ENCODE measurements around the gene LINC01488.

Gene LINC01488

GRCh38 chr11:69482322-69482721, 859 bp downstream of the LINC01488 start:
- TF ChIP-seq ZC3H10 (CRISPR knock-in tag; IDR thresholded peaks at IDR 0.05) (no peak), ZFP3 (CRISPR knock-in tag; IDR thresholded peaks at IDR 0.05) (no peak)
- TF ChIP-seq, protein P1, sequence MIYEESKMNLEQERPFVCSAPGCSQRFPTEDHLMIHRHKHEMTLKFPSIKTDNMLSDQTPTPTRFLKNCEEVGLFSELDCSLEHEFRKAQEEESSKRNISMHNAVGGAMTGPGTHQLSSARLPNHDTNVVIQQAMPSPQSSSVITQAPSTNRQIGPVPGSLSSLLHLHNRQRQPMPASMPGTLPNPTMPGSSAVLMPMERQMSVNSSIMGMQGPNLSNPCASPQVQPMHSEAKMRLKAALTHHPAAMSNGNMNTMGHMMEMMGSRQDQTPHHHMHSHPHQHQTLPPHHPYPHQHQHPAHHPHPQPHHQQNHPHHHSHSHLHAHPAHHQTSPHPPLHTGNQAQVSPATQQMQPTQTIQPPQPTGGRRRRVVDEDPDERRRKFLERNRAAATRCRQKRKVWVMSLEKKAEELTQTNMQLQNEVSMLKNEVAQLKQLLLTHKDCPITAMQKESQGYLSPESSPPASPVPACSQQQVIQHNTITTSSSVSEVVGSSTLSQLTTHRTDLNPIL (CRISPR knock-in tag; IDR thresholded peaks at IDR 0.05; ENCODE audit: low read depth), result no peak
- TF ChIP-seq, protein P2, sequence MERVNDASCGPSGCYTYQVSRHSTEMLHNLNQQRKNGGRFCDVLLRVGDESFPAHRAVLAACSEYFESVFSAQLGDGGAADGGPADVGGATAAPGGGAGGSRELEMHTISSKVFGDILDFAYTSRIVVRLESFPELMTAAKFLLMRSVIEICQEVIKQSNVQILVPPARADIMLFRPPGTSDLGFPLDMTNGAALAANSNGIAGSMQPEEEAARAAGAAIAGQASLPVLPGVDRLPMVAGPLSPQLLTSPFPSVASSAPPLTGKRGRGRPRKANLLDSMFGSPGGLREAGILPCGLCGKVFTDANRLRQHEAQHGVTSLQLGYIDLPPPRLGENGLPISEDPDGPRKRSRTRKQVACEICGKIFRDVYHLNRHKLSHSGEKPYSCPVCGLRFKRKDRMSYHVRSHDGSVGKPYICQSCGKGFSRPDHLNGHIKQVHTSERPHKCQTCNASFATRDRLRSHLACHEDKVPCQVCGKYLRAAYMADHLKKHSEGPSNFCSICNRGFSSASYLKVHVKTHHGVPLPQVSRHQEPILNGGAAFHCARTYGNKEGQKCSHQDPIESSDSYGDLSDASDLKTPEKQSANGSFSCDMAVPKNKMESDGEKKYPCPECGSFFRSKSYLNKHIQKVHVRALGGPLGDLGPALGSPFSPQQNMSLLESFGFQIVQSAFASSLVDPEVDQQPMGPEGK (CRISPR knock-in tag; IDR thresholded peaks at IDR 0.05; ENCODE audit: borderline replicate concordance), result no peak

DNA sequence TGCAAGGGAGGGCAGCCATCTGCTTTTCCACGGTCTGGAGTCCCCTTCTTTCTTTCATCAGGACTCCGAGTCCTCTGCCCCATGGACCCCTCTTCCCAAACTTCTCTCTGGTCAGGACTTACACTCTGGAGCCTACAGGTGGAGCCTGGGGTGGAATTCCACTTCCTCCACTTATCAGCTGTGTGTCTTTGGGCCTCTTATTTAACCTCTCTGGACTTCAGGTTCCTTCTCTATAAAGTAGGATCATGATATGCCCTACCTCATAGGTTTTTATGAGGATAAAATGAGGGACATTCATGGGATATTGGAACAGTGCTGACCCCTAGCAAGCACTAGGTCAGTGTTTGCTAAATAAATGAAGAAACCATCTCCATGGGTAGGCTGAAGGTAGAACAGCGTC, 1.7 kb downstream of the LINC01488 start:
- no peak for ATAC-seq
- no peak for TF ChIP-seq TOX (CRISPR knock-in tag; IDR thresholded peaks at IDR 0.05; ENCODE audit: borderline replicate concordance)
- no peak for TF ChIP-seq GLIS3 (CRISPR knock-in tag; IDR thresholded peaks at IDR 0.05)
- TF ChIP-seq ZFP30 (CRISPR knock-in tag; IDR thresholded peaks at IDR 0.05), result no peak
- no peak for TF ChIP-seq OSR1 (CRISPR knock-in tag; IDR thresholded peaks at IDR 0.05)
- TF ChIP-seq BACH2 (CRISPR knock-in tag; IDR thresholded peaks at IDR 0.05; ENCODE audit: borderline replicate concordance), result no peak
- TF ChIP-seq SNAI2 (CRISPR knock-in tag; IDR thresholded peaks at IDR 0.05), result no peak
- no peak for TF ChIP-seq TCF4 (CRISPR knock-in tag; IDR thresholded peaks at IDR 0.05; ENCODE audit: borderline replicate concordance)
- no peak for TF ChIP-seq CSDC2 (CRISPR knock-in tag; IDR thresholded peaks at IDR 0.05)
- no peak for TF ChIP-seq ZFP3 (CRISPR knock-in tag; IDR thresholded peaks at IDR 0.05)
- TF ChIP-seq PPARA (CRISPR knock-in tag; IDR thresholded peaks at IDR 0.05; ENCODE audit: borderline replicate concordance), result no peak
- TF ChIP-seq, protein P1 (CRISPR knock-in tag; IDR thresholded peaks at IDR 0.05; ENCODE audit: low read depth), result no peak
- TF ChIP-seq ZC3H10 (CRISPR knock-in tag; IDR thresholded peaks at IDR 0.05), result no peak
- TF ChIP-seq, protein P3, sequence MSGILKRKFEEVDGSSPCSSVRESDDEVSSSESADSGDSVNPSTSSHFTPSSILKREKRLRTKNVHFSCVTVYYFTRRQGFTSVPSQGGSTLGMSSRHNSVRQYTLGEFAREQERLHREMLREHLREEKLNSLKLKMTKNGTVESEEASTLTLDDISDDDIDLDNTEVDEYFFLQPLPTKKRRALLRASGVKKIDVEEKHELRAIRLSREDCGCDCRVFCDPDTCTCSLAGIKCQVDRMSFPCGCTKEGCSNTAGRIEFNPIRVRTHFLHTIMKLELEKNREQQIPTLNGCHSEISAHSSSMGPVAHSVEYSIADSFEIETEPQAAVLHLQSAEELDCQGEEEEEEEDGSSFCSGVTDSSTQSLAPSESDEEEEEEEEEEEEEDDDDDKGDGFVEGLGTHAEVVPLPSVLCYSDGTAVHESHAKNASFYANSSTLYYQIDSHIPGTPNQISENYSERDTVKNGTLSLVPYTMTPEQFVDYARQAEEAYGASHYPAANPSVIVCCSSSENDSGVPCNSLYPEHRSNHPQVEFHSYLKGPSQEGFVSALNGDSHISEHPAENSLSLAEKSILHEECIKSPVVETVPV (CRISPR knock-in tag; IDR thresholded peaks at IDR 0.05), result no peak
- no peak for TF ChIP-seq ESRRG (CRISPR knock-in tag; IDR thresholded peaks at IDR 0.05)
- TF ChIP-seq POU6F1 (CRISPR knock-in tag; IDR thresholded peaks at IDR 0.05; ENCODE audit: borderline replicate concordance, low read depth), result no peak
- TF ChIP-seq, protein P4, sequence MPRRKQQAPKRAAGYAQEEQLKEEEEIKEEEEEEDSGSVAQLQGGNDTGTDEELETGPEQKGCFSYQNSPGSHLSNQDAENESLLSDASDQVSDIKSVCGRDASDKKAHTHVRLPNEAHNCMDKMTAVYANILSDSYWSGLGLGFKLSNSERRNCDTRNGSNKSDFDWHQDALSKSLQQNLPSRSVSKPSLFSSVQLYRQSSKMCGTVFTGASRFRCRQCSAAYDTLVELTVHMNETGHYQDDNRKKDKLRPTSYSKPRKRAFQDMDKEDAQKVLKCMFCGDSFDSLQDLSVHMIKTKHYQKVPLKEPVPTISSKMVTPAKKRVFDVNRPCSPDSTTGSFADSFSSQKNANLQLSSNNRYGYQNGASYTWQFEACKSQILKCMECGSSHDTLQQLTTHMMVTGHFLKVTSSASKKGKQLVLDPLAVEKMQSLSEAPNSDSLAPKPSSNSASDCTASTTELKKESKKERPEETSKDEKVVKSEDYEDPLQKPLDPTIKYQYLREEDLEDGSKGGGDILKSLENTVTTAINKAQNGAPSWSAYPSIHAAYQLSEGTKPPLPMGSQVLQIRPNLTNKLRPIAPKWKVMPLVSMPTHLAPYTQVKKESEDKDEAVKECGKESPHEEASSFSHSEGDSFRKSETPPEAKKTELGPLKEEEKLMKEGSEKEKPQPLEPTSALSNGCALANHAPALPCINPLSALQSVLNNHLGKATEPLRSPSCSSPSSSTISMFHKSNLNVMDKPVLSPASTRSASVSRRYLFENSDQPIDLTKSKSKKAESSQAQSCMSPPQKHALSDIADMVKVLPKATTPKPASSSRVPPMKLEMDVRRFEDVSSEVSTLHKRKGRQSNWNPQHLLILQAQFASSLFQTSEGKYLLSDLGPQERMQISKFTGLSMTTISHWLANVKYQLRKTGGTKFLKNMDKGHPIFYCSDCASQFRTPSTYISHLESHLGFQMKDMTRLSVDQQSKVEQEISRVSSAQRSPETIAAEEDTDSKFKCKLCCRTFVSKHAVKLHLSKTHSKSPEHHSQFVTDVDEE (CRISPR knock-in tag; IDR thresholded peaks at IDR 0.05), result no peak

More at GRCh38 chr11:69482322-69482721, 859 bp downstream of the LINC01488 start:
- no peak for ATAC-seq

DNA sequence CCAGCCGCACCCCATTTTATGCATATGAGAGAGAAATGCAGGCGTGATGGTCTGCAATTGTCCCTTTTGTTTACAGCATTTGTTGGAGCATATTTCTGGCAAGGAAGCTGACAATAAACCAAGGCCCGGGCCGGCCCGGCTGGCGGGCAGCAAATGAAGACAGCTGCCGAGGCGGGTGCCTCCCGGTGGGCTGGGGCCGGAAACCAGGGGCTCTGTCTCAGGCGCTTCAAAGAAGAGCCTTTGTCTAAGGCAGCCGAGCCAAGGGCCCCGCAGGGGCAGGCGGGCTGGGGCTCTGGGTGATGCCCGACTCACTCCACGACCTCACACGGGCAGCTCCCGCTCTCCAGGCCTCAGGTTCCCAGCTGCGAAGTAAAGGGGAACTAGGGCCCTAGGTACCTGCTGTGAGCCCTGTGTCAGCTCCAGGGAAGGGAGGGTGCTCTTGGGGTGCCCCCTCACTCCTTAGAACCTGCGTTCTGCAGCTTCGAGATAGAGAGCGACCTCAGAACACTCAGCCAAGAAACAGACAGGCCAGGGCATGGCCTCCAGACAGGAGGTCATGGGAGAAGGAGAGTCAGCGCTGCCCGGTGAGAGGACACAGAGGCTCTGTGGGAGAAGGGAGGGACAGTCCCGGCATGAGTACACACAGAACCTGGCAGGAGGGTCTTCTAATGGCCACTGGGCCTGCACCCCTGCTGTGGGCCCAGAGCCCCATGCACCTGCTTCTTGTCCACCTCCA, 2.4 kb downstream of the LINC01488 start:
- no peak for ATAC-seq
- TF ChIP-seq ISL1 (CRISPR knock-in tag; IDR thresholded peaks at IDR 0.05), result no peak
- TF ChIP-seq, protein P4 (CRISPR knock-in tag; IDR thresholded peaks at IDR 0.05), result no peak
- TF ChIP-seq, protein P2 (CRISPR knock-in tag; IDR thresholded peaks at IDR 0.05; ENCODE audit: borderline replicate concordance), result no peak
- TF ChIP-seq ZNF565 (CRISPR knock-in tag; conservative IDR thresholded peaks at IDR 0.05; ENCODE audit: low read depth), result no peak
- no peak for TF ChIP-seq SNAI2 (CRISPR knock-in tag; IDR thresholded peaks at IDR 0.05)
- TF ChIP-seq, protein P3 (CRISPR knock-in tag; IDR thresholded peaks at IDR 0.05), result no peak
